ENCODE results near the gene AVPR2.

The AVPR2 gene

GRCh38 chrX:153861733-153862310 lies 42.7 kb upstream of the AVPR2 start:
- TF ChIP-seq FOXP2 (optimal IDR thresholded peaks at IDR 0.05; ENCODE audit: borderline replicate concordance, extremely low read depth, extremely low read length, insufficient read depth): no peak
- TF ChIP-seq POLR2AphosphoS5 (IDR thresholded peaks at IDR 0.05; ENCODE audit: low read depth, low read length): no peak
- no peak for TF ChIP-seq REST (IDR thresholded peaks at IDR 0.05; ENCODE audit: insufficient read depth in 1 of 2, low read depth in 2 of 2, low read length in 2 of 2)

GRCh38 chrX:153862369-153863250 lies 41.9 kb upstream of the AVPR2 start:
- TF ChIP-seq REST (IDR thresholded peaks at IDR 0.05; ENCODE audit: insufficient read depth in 1 of 2, low read depth in 2 of 2, low read length in 2 of 2) (no peak), TAF1 (IDR thresholded peaks at IDR 0.05; ENCODE audit: borderline replicate concordance, insufficient read depth, low read length) (no peak), SIN3A (IDR thresholded peaks at IDR 0.05; ENCODE audit: borderline replicate concordance, insufficient read depth, low read length) (no peak), POLR2AphosphoS5 (IDR thresholded peaks at IDR 0.05; ENCODE audit: low read depth, low read length) (no peak), FOXP2 (optimal IDR thresholded peaks at IDR 0.05; ENCODE audit: borderline replicate concordance, extremely low read depth, extremely low read length, insufficient read depth) (no peak)

GRCh38 chrX:153863251-153863991 lies 41.1 kb upstream of the AVPR2 start:
- TF ChIP-seq FOXP2 (optimal IDR thresholded peaks at IDR 0.05; ENCODE audit: borderline replicate concordance, extremely low read depth, extremely low read length, insufficient read depth) (no peak), TAF1 (IDR thresholded peaks at IDR 0.05; ENCODE audit: borderline replicate concordance, insufficient read depth, low read length) (no peak), POLR2AphosphoS5 (IDR thresholded peaks at IDR 0.05; ENCODE audit: low read depth, low read length) (no peak), REST (IDR thresholded peaks at IDR 0.05; ENCODE audit: insufficient read depth in 1 of 2, low read depth in 2 of 2, low read length in 2 of 2) (no peak), SIN3A (IDR thresholded peaks at IDR 0.05; ENCODE audit: borderline replicate concordance, insufficient read depth, low read length) (no peak)

GRCh38 chrX:153864101-153864500 lies 40.4 kb upstream of the AVPR2 start:
- TF ChIP-seq FOXP2 (optimal IDR thresholded peaks at IDR 0.05; ENCODE audit: borderline replicate concordance, extremely low read depth, extremely low read length, insufficient read depth): no peak
- TF ChIP-seq POLR2AphosphoS5 (IDR thresholded peaks at IDR 0.05; ENCODE audit: low read depth, low read length): no peak
- TF ChIP-seq TAF1 (IDR thresholded peaks at IDR 0.05; ENCODE audit: borderline replicate concordance, insufficient read depth, low read length): no peak
- no peak for TF ChIP-seq REST (IDR thresholded peaks at IDR 0.05; ENCODE audit: insufficient read depth in 1 of 2, low read depth in 2 of 2, low read length in 2 of 2)
- no peak for TF ChIP-seq SIN3A (IDR thresholded peaks at IDR 0.05; ENCODE audit: borderline replicate concordance, insufficient read depth, low read length)
